Endometrium (tissue), 2 donors: ENCODE results near the gene PTPRU.
A peak's percentile ranks its signal among the peaks of the same experiment; 100 is the strongest.
"Not testable (repeated sequence)": the region's sequence is repeated elsewhere in the genome, so short reads cannot be mapped to it uniquely, and the experiment has no call there.

Experiments
- FAIRE-seq: peaks from 2 replicates; lab custom pipeline; 2012; peaks lifted over from hg19 to GRCh38; lab: Jason Lieb, UNC
- donor health status: control.
- donor health status: control.

PTPRU gene

DNA sequence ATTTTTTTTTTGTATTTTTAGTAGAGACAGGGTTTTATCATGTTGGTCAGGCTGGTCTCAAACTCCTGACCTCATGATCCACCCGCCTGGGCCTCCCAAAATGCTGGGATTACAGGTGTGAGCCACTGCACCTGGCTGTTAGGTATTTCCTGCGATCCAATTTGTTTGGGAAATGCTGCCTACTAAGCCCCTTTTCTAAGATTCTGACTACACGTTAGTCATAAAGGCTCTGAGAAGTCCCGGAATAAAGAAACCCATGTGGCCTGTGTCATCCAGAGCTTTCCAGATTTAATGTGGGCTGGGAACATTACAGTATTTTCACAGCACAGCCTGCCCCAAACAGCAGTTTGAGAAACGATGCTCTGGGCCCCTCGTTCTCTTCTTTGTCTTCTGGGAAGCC lies 14.1 kb upstream of the PTPRU start:
- not testable (repeated sequence) for FAIRE-seq

GRCh38 chr1:29222686-29223085 lies 13.6 kb upstream of the PTPRU start:
- no peak for FAIRE-seq

GRCh38 chr1:29223521-29223920 lies 12.8 kb upstream of the PTPRU start:
- FAIRE-seq: no peak

GRCh38 chr1:29224356-29224837 lies 11.9 kb upstream of the PTPRU start:
- no peak for FAIRE-seq

DNA sequence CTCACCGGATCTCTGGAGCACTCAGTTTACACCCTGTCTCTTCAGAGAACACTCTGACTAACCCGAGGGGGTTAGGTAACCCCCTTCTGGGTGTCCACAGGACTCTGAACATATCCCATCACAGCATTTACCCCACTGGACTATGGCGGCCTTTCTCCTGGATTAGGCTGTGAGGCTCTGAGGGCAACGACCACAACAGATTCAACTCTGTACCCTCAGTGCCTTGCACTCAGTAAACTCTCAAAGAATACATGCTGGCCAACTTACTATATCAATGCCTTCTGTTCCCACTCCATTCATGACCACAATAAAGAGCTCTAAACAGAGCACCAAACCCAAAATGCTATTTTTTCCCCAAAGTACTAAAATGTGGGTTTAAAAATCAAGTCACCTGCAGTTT lies 11.0 kb upstream of the PTPRU start:
- FAIRE-seq: no peak

DNA sequence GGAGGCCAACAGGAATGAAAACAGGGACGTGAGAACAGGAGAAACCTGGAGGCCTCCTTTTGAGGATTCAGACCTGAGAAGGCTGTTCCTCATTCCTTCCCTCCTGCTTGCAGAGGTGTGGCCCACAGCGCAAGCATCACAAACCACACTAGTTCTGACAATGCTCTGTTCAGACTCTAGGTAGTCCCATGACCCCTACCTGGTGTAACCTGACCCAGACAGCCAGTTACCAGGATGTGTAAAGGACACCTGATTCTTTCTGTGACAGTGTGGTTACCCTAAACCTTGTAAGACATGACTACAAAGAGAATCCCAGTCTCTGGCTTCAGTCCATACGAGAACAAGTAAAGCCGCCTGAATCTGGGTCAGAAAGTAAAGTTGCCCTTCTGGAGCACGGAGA lies 8.8 kb upstream of the PTPRU start:
- FAIRE-seq: no peak

DNA sequence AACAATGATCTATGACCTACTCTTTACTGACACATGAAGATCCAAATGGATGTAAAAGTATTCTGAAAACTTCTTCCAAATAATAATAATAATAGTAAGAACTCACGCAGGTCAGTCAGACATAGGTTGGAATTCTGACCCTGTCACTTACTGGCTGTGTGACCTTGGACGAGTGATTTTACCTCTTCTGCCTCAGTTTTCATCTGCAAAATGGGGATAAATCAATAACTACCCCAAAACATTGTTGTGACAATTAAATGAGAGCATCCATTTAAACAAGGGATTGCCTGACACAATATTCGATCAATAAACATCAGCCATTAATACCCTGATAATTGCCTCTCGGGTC lies 6.1 kb upstream of the PTPRU start:
- no peak for FAIRE-seq

- peak; percentile 72 for FAIRE-seq
Observed at GRCh38 chr1:29230553-29231378, 5.6 kb upstream of the PTPRU start, which contains the start of gene MECR. MECR (minus strand) TSS chr1:29230934; CDS start chr1:29230906, 28 bp downstream.

DNA sequence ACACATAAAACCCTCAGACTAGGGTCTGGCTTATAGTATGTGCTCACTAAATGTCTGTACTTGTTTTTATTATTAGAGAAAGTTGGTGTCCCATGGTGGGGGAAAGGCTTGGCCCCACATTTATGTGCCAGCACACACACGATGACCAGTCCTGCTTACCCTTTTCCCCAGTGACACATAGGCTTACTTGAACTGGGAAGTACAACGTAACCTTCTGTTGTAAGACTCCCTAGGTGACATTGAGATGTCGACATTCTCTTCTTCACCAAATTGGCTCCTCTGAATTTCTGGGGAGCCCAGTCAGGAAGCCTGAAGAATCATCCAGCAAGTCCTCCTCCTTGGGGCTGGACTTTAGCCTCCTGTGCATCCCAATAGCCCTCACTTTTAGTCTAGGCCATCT lies 3.9 kb upstream of the PTPRU start:
- FAIRE-seq: no peak

DNA sequence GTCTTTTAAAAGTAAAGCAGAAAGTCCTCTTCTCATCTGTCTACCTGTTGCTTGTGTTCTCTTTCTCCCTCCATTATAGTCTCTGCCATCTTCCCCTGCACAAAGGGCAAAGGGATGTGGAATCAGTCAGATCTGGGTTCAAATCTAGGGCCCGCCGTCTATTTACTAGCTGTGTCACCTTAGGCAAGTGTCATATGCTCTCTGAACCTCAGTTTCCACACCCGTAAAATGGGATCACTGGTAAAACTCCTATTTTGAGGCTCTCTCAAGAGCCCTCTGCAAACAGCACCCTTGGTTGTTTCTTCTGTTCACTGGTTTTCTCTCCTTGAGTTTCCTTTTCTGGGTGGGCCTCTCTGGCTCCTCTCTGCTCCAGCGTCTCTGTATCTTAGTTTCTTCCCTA lies 2.6 kb upstream of the PTPRU start:
- no peak for FAIRE-seq

DNA sequence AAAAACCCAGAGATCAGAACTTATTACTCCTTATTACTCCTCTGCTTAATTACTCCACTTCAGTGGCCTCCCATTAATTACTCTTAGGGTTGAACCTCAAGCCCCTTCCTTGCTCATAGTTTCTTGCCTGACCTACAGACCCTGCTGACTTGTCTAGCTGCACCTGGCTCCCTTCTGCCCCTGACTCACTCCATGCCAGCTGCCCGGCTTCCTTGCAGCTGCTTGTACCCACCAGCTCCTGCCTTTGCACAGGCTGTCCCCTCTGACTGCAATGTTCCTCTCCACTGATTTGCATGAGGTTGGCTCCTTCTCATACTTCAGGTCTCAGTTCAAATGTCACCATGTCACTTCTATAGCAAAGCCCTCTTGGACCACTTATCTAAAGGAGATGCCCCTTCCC lies 1.9 kb upstream of the PTPRU start:
- no peak for FAIRE-seq

GRCh38 chr1:29234881-29235280 lies 1.4 kb upstream of the PTPRU start:
- not testable (repeated sequence) for FAIRE-seq

DNA sequence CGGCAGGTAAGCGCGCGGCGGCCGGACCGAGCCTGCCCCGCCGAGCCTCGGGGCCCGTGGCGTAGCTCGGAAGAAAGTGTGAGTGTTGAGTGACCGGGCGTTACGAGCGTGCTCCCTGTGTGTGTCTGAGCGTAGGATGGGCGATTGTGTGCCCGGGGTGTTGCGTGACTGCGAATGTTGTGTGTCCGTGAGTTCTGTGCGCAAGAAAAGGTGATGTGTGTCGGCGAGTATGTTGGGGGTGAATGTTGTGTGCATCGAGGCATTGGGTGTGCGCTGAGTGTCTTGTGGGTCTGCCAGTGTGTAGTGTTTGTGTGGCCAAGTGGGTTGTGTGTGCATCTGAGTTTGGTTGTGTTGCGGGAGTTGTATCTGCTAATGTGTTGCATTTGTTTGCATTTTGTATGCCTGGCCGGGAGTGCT lies 398 bp downstream of the PTPRU start:
- no peak for FAIRE-seq

DNA sequence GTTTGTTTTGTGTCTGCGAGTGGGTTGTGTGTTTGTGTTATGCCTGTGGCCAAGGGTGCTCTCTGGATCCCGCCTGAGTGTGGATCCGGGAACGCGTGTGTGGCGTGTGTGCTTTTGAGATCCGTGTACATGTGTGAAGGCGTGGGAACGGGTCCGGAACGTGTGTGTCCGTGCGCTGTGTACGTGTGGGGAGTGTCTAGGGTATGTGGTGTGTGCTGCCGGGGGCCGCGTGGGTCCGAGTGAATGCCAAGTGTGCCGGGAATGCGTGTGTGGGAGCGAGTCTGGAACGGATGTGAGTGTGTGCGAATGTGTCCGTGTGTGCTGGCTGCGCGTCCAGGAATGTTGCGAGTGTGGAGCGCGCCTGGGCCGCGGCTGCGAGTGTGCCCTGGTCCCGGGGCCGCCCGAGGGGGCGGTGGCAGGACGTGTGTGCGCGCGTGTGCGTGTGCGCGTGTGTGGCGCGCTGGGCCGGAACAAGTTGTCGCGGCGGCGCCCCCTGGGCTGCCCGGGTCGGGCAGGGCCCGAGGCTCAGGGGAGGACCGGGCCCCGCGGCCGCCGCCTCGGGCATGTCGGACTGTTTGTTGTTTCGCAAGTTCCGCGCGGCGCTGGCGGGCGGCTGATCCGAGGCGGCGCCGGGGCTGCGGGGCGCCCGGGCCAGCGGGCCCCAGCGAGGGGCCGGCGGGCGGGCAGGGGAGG lies 953 bp downstream of the PTPRU start:
- no peak for FAIRE-seq

DNA sequence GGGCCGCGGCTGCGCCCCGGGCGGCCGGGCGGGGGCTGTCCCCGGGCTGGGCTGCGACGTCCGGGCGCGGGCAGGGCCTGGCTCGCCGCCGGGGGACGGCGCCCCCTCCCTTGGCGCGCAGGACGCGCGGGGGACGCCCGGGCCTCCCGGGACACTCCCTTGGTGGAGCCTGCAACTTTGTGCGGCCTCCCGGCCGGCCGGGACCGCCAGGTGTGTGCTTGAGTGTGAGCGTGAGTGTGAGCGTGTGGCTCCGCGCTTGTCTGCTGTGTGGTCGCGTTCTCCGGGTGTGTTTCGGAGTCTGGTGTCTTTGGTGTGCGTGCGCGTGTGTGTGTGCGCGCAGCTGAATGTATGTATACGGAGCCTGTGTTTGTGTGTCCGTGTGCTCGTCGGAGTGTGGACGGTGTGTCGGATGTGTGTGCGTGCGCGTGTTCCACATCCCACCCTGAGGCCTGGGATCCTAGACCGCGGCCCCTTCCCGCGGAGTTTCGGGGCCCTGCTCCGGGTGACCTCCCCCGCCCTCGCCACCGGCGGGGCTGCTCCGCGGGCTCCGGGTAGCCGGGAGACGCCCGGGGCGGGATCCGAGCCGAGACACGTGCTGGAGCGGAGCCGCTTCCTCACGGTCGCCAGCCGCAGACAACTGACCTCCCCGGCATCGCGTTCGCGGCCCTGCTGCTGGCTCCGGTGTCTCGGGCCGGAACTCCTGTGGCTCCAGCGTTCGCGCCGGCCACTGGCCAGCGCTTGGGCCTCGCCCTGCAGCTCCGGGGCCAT lies 1.7 kb downstream of the PTPRU start:
- FAIRE-seq: no peak

DNA sequence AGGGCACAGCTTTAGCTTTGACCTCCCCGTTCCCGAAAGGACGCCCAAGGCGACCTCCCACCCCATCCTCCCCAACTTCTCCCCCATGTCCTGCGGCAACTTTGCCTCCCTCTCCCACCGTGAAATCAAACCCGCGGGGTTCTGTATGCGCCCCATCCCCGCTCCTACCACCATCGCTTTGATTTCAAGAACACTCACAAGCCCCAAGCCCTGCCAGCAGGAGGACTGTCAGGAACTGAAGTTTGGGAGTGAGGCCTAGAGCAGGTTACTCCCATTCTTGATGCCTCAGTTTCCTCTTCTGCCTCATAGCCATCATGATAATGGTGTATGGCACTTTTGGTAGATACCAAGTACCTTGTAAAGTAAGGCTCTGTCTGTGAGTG lies 2.3 kb downstream of the PTPRU start:
- FAIRE-seq: no peak

DNA sequence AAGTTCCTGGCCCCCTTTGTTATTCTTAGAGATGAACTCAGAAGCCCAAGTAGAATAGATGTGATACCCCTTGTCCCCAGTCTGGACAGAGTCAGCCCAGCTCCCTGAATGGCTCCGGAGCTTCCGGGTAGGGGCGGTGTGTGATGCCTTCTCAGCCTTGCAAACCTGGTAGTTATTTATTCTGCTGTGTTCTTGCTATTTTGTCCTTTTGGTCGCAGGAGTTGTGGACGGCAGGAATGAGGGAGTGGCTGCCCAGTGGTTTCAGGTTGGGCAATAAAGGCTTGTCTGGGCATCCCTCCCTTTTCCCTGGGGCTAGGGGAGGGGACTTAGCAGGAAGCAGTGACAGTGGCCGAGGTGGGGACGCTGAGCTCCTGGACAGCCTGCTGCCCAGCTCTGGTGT lies 2.8 kb downstream of the PTPRU start:
- no peak for FAIRE-seq

- no peak for FAIRE-seq
Observed at GRCh38 chr1:29240400-29240837, 4.1 kb downstream of the PTPRU start.

DNA sequence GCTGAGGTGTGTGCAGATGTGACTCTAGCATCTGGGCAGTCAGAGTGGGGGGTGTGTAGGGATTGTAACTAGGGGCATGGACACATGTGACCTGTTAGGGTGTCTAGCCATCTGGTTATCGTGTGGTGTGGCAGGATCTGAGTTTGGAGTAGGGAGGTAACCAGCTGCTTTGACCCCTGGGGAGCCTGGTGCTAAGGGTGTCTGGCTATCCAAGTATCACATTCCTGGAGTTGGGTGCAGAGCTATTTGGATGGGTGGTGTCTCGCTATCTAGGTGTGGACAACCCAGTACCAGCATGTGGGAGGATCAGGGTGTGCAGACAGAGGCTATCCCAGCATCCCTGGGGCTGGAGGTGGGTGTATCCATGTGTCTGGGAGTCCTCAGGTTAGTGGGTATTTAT lies 4.7 kb downstream of the PTPRU start:
- no peak for FAIRE-seq

DNA sequence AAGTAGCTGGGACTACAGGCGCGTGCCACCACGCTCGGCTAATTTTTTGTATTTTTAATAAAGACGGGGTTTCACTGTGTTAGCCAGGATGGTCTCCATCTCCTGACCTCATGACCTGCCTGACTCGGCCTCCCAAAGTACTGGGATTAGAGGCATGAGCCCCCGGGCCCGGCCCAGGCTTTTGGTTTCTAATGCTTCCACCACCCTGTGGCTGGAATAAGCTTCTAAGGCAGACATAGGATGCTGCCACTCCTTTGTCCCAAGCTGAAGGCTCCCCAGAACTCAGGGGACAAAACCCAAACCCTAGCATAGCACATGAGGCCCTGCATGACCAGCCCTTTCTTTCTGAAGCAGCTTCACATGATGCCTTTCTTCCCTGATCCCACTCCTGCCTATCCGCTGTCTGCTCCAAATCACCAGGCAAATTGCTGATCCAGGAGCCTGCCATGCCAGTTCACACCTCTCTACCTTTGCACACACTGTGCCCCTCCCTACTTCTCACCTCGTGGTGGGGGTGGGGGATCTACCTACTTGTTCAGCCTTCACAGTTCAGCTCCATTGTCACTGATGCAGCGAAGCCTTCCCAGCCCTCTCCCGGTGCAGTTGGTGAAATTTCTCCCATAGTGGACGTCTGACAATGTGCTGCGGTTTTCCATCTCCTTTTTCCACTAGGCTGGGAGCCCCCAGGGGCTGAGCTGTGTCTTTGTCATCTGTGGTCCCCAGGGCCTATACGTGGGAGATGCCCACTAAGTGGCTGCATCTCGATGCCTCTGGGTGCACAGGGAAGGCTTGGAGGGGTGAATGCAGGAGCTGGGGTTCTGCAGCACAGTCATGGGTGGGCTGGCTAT lies 6.9 kb downstream of the PTPRU start:
- FAIRE-seq: no peak

DNA sequence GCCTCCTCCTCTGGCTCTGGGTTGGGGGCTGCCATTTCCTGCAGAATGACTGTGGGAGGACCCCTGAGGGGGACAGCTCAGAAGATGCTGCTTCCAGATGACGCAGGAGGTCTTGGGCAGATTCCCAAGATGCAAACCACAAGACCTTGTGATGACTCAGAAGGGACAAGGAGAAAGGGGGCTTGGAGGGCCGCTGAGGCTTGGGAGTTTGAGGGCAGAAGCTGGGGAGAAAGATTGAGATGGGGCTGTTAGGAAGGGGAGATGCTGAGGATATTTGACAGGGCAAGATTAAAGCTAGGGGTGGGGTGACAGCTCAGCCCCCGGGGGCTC lies 7.5 kb downstream of the PTPRU start:
- no peak for FAIRE-seq

GRCh38 chr1:29245261-29245660 lies 8.9 kb downstream of the PTPRU start:
- FAIRE-seq: no peak
